GM21390 (cell line): ENCODE data around the gene SULT1A1.
"Not testable (repeated sequence)": the region's sequence is repeated elsewhere in the genome, so short reads cannot be mapped to it uniquely, and the experiment has no call there.

Experiments
- ATAC-seq: cut with Tn5 transposase; IDR thresholded peaks from one replicate; pipeline ENCODE4 v1.9.1; 2021; ENCODE audit not compliant: unreplicated experiment

The SULT1A1 gene

GRCh38 chr16:28608867-28609596, 812 bp downstream of the SULT1A1 start:
- not testable (repeated sequence) for ATAC-seq

DNA sequence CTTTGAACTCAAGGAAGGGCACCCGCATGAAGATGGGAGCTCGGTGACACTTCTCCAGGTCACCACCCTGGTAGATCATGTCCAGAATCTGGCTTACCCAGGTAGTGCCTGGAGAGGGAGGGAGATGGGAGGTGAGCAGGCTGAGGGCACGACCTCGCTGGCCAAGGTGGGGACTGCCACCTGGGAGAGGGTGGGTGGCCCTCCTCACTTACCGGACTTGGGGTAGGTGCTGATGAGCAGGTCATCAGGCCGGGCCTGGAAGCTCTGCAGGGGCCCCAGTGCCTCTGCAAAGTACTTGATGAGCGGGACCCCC, 1.4 kb downstream of the SULT1A1 start:
- ATAC-seq = not testable (repeated sequence)

- ATAC-seq = not testable (repeated sequence)
Observed at GRCh38 chr16:28607681-28608495, 2.0 kb downstream of the SULT1A1 start.

GRCh38 chr16:28607116-28607623, 2.7 kb downstream of the SULT1A1 start:
- ATAC-seq = no peak

DNA sequence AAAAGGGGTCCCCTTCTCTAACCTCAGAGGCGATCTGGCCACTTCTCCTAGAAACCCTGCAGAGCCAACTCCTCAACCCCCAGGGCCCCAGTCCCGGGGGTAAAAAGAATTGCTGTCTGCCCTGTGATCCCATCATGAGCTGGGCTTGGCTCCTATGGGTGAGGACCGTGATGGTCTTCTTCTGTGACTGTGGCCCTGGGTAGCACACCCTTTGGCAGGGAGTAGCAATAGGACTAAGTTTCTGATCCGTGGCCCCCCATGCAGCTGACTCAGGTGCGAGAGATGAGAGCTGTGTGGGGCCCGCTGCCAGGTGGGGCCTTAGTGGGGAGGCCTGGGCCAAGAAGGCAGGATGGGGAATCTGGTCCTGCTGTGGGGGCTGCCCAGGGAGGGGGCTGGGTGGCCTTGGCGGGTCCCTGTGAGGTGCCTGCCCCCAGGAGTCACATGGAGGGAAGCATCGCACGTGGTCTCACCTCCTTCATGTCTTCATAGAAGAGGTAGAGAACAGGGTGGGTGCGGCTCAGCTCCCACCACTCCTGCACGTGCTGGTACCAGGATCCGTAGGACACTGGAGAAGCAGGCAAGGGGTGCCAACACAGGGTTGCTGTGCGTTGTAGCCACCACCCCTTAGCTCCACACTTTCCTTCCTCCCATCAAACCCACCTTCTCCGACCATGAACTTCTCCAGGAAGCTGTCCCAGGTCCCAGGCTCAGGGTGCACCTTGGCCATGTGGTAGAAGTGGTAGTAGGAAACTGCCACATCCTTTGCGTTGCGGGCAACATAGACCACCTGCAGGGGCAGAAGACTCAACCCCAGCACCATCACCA, 3.3 kb downstream of the SULT1A1 start:
- no peak for ATAC-seq

- ATAC-seq = no peak
Observed at GRCh38 chr16:28604186-28604565, 5.7 kb downstream of the SULT1A1 start.

DNA sequence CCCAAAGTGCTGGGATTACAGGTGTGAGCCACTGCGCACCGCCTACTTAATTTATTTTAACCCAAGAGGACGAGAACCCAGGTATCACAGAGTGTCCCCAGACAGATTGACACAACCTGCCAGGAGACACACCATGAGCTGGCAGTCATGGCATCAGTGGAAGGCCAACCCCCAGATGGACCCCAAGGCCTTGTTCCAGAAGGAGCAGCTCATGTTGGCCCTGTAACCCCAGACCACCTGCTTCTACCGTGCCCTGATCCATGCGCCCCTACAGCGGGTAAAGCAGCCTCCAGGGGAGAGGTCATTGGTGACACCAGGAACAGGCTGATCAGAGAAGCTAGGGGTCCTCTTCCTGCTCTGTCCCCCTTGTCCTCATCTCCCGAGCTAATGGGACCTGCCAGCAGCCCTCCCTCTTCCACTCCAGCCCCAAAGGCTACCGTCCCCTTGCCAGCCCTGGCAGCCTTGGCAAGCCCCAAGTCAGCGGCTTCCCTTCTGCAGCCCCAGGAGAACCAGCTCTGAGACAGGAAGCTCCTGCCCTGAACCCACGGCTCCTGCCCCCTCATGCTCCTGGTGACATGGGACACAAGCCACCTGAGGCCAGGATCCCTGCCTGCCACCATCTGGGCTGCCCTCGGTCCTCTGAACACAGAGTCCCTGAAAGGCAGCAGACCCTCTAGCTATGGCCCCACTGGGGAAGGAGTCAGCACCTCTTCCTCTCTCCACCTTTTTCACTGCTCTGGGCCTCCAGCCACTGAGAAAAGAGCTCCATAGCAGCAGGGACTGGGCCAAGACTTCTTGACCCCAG, 6.3 kb downstream of the SULT1A1 start:
- ATAC-seq = no peak

DNA sequence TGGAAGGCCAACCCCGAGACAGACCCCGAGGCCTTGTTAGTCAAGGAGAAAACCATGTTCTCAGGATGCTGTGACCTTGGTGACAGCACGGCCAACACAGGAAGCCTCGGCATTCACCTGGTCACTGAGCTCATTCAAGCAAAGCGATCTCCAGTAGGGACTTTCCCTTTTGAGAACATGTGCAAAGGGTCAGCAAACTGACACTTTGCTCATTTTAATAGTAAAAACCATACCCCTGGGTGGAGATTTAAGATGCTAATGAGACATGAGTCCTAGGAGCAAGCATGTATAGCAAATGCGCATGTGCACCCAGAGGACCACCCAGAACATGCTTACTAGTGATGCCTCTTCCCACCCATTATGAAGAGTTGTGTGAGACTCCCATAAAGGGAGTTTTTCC, 7.3 kb downstream of the SULT1A1 start:
- no peak for ATAC-seq

- not testable (repeated sequence) for ATAC-seq
Observed at GRCh38 chr16:28602062-28602461, 7.8 kb downstream of the SULT1A1 start.

- not testable (repeated sequence) for ATAC-seq
Observed at GRCh38 chr16:28601589-28601988, 8.3 kb downstream of the SULT1A1 start.

- ATAC-seq = not testable (repeated sequence)
Observed at GRCh38 chr16:28600965-28601364, 8.9 kb downstream of the SULT1A1 start.

DNA sequence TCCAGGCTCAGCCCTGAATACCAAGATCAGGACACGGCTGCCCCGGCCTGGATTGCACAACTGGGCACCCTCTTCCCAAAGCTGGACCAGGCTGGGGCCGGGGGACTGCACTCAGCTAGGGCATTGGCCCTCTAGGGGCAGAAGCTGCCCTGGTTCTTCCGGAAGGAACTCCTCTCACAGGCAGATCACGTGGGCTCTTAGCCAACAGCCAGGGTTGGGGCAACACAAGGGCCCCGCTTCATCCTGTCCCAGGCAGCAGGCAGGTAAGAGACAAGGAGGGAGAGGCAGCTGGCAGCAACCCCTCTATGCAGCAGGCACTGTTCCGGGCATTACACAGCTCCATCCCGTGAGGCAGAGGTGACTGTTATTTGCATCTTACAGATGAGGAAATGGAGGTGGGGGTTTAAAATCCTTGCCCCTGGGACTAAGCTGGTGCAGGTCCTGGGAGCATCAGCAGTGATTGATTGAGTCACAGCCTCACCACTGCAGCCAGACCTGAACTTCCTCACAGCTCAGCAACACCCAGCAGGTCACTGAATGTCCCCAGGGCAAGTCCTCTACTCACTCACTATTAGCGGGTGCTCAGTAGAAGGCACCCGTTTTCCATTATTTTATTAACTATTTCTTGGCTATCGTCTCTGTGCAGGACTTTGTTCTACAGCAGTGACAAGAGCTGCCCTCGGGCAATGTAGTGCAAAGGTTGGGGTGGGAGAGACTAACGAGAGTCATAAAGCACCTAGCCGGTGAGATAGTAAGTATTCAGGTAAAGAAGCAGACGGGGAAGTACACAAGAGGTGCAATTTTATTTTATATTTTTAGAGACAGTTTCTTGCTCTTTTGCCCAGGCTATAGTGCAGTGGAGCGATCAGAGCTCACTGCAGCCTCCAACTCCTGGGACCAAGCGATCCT, 10.2 kb downstream of the SULT1A1 start:
- peak; percentile 63 for ATAC-seq

GRCh38 chr16:28597692-28598261, 12.1 kb downstream of the SULT1A1 start:
- no peak for ATAC-seq

- no peak for ATAC-seq
Observed at GRCh38 chr16:28596840-28597691, 12.8 kb downstream of the SULT1A1 start, which contains the start of gene SULT1A2. Gene SULT1A2 (minus strand): TSS chr16:28597050. CDS start chr16:28595930, 1,120 bp downstream.

- no peak for ATAC-seq
Observed at GRCh38 chr16:28596115-28596630, 13.7 kb downstream of the SULT1A1 start.

DNA sequence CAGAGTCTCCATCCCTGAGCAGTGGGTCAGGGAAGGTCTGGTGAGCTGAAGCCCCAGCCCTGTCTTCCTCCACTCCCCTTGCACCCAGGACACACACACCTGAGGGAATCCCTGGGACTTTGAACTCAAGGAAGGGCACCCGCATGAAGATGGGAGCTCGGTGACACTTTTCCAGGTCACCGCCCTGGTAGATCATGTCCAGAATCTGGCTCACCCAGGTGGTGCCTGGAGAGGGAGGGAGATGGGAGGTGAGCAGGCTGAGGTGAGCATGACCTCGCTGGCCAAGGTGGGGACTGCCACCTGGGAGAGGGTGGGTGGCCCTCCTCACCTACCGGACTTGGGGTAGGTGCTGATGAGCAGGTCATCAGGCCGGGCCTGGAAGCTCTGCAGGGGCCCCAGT, 14.4 kb downstream of the SULT1A1 start:
- ATAC-seq = not testable (repeated sequence)

- ATAC-seq = no peak
Observed at GRCh38 chr16:28592979-28593553, 16.8 kb downstream of the SULT1A1 start.
